CD14-positive monocyte (primary cell): ENCODE measurements around the gene EXD3. TPM values are rescaled to one million over a fixed set of nuclear protein-coding genes. Genes with fewer than 3 reads are reported as not detected.
A peak's percentile ranks its signal among the peaks of the same experiment; 100 is the strongest.

ENCODE experiments used
- DNase-seq, 3 donors: peaks; one replicate each; pipeline ENCODE4 v3.0.0-alpha.2; 2011 to 2022
- H2AFZ ChIP-seq: 2 replicates; pipeline ENCODE4 v1.6.0; 2012; ENCODE audit warnings: mild to moderate bottlenecking, low read depth, low read length, inconsistent platforms; ENCODE audit not compliant: insufficient read depth, poor library complexity, severe bottlenecking
- H3K27ac ChIP-seq, 2 donors: 1 replicate in 1 of 2; 2 replicates in 1 of 2; pipeline ENCODE4 v1.5.1; 2012 to 2013; ENCODE audit warnings: low read length in 2 of 2, control low read depth in 1 of 2, inconsistent platforms in 1 of 2, low read depth in 1 of 2, mild to moderate bottlenecking in 1 of 2
- H3K27me3 ChIP-seq, 2 donors: one replicate each; pipeline versions ENCODE4 v1.6.0 to v1.6.1; 2011 to 2013; ENCODE audit warnings: low read length in 2 of 2; ENCODE audit not compliant: control insufficient read depth in 2 of 2, insufficient read depth in 2 of 2
- H3K36me3 ChIP-seq, 2 donors: replicated peaks in 1 of 2; 1 replicate in 1 of 2; 2 replicates in 1 of 2; pipeline versions ENCODE4 v1.5.1 to v1.6.1; 2012 to 2013; ENCODE audit warnings: low read length in 2 of 2, control low read depth in 1 of 2, inconsistent platforms in 1 of 2, mild to moderate bottlenecking in 1 of 2; ENCODE audit not compliant: insufficient read depth in 2 of 2, control insufficient read depth in 1 of 2
- H3K4me1 ChIP-seq, 2 donors: 1 replicate in 1 of 2; 2 replicates in 1 of 2; pipeline versions ENCODE4 v1.5.1 to v1.6.1; 2012 to 2013; ENCODE audit warnings: low read length in 2 of 2, control low read depth in 1 of 2, inconsistent platforms in 1 of 2, mild to moderate bottlenecking in 1 of 2, moderate library complexity in 1 of 2; ENCODE audit not compliant: insufficient read depth in 2 of 2, control insufficient read depth in 1 of 2
- H3K4me2 ChIP-seq: replicated peaks from 2 replicates; pipeline ENCODE3; 2012; ENCODE audit warnings: low read length, moderate library complexity, mild to moderate bottlenecking; ENCODE audit not compliant: poor library complexity, severe bottlenecking; ENCODE audit errors: extremely low read depth
- H3K4me3 ChIP-seq, 3 experiments: fragments of 200-600 bp in 1 of 3; sonication (generic) in 1 of 3; replicated peaks in 1 of 3; 1 replicate in 2 of 3; 2 replicates in 1 of 3; pipeline ENCODE4 v1.5.1; 2011 to 2013; ENCODE audit warnings: low read length in 3 of 3, mild to moderate bottlenecking in 3 of 3, control low read depth in 2 of 3, low read depth in 2 of 3, inconsistent platforms in 1 of 3, moderate library complexity in 1 of 3
- H3K79me2 ChIP-seq: 2 replicates; pipeline ENCODE4 v1.6.0; 2012; ENCODE audit warnings: mild to moderate bottlenecking, control low read depth, inconsistent platforms, low read length, moderate library complexity; ENCODE audit not compliant: insufficient read depth
- H3K9ac ChIP-seq: 2 replicates; pipeline ENCODE4 v1.6.0; 2017; ENCODE audit warnings: low read length, mild to moderate bottlenecking; ENCODE audit not compliant: insufficient read depth, poor library complexity, severe bottlenecking
- H3K9me3 ChIP-seq, 2 donors: replicated peaks in 1 of 2; 1 replicate in 1 of 2; 2 replicates in 1 of 2; pipeline versions ENCODE4 v1.5.1 to v1.6.1; 2012 to 2013; ENCODE audit warnings: low read length in 2 of 2, control low read depth in 1 of 2; ENCODE audit not compliant: control insufficient read depth in 1 of 2, insufficient read depth in 1 of 2
- H4K20me1 ChIP-seq: 2 replicates; pipeline ENCODE4 v1.6.0; 2012; ENCODE audit warnings: mild to moderate bottlenecking, low read length, control low read depth, moderate library complexity; ENCODE audit not compliant: insufficient read depth
- H3K27ac Mint-ChIP-seq, 7 donors: one replicate each; pipeline ENCODE4 v1.8.0; 2020; ENCODE audit warnings: mild to moderate bottlenecking in 7 of 7, mixed read lengths in 7 of 7, moderate library complexity in 6 of 7, inconsistent platforms in 2 of 7
- H3K27me3 Mint-ChIP-seq, 3 donors: one replicate each; pipeline ENCODE4 v1.8.0; 2021 to 2022; ENCODE audit warnings: low read depth in 3 of 3, mild to moderate bottlenecking in 3 of 3, mixed read lengths in 3 of 3, moderate library complexity in 3 of 3, inconsistent platforms in 1 of 3
- H3K36me3 Mint-ChIP-seq, 2 donors: one replicate each; pipeline ENCODE4 v1.8.0; 2020; ENCODE audit warnings: mixed read lengths in 2 of 2, inconsistent platforms in 1 of 2, mild to moderate bottlenecking in 1 of 2
- H3K4me1 Mint-ChIP-seq: one replicate; pipeline ENCODE4 v1.8.0; 2020; ENCODE audit warnings: mild to moderate bottlenecking, mixed read lengths
- H3K4me3 Mint-ChIP-seq, 2 donors: one replicate each; pipeline ENCODE4 v1.8.0; 2020; ENCODE audit warnings: mild to moderate bottlenecking in 2 of 2, mixed read lengths in 2 of 2, moderate library complexity in 1 of 2
- H3K9me3 Mint-ChIP-seq, 7 donors: one replicate each; pipeline ENCODE4 v1.8.0; 2020 to 2022; ENCODE audit warnings: mixed read lengths in 7 of 7, mild to moderate bottlenecking in 6 of 7, moderate library complexity in 6 of 7, inconsistent platforms in 2 of 7
- WGBS: methylation state at CpG from one replicate; pipeline ENCODE4 v1.1.5; 2013; ENCODE audit warnings: missing lambda C conversion rate; ENCODE audit not compliant: insufficient coverage; 5-methylcytosine and 5-hydroxymethylcytosine counted together
- intact Hi-C, 2 donors: fragments of 100-400 bp; cut with micrococcal nuclease; formaldehyde crosslinking; loops; one replicate each; pipeline versions ENCODE4 v1.15.0 to v1.15.1; 2023
- polyA minus RNA-seq: library from RNA; depleted of rRNA, polyadenylated mRNA; stranded (reverse); fragments of >200 nt; gene quantifications from 2 replicates; pipeline ENCODE4 v1.2.3, GENCODE V29; 2012
- polyA plus RNA-seq, 3 donors: library from polyadenylated mRNA; depleted of rRNA in 1 of 3; unstranded in 2 of 3; stranded (reverse) in 1 of 3; fragments of 300-500 nt in 2 of 3; fragments of >200 nt in 1 of 3; fragmentation: Illumina TruSeq in 2 of 3; gene quantifications; 1 replicate in 2 of 3; 2 replicates in 1 of 3; pipeline ENCODE4 v1.2.3, GENCODE V29; 2012 to 2021
- total RNA-seq, 12 experiments: library from RNA in 1 of 12; stranded (reverse) in 1 of 12; fragments of 120-200 nt in 1 of 12; gene quantifications; one replicate each; pipeline ENCODE4 v1.2.4 and lab custom pipeline; 2013 to 2026; ENCODE audit warnings: mixed read lengths in 6 of 12, inconsistent platforms in 1 of 12
- TF ChIP-seq, protein P1 (sequence below): fragments of 200-600 bp; IDR thresholded peaks from one replicate; pipeline ENCODE4 v1.8.0; 2022; ENCODE audit warnings: antibody characterized with exemption, mild to moderate bottlenecking

EXD3 gene, protein sequence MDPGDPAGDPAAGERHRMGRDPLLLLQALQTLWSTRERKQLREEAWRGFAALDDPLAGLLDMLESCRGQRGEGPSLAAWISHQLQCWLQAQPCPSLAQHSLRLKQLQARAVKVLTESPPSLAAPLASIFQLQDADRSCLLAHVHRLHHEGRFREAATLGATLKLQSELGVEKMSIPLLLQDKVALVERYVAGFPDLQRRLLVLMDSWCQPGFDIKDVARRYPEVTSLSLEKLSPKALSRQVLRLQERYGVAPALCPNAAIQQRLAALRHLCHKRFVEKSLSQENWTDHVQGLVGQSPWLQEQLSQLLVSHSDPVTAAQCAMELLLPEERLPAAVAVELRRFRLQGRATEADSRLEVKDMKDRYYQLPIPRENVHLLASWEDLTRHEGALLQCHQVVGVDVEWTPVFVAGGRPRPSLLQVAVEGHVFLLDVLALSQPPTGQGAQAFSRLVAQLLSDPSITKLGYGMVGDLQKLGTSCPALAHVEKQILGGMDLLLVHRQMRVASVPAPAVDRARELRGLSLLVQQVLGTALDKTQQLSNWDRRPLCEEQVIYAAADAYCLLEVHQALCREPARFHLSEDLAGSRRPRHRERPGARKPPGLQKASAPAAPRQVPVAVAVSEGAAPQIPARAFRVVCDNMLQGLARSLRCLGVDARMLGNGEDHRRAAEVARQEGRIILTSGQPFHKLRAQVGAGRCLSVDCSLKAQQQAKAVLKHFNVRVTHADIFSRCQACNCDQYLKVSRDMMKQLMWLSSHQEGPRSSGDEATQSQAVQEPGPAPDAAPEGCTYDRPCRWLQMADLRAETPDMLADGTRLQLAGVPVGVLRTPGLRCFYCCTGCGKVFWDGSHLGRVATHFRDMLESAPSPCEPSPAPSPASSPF
- 5.5 TPM for total RNA-seq (2013)
- 10 to 100 TPM in 1 of 3 donors, 1 to 10 TPM in 2; 2.0 to 10.8 (median 3.0) TPM for polyA plus RNA-seq
- 5.7 and 6.0 TPM in 2 replicates for polyA minus RNA-seq
- 1.1 to 8.1 (median 4.1) reads per million in 11 experiments for total RNA-seq (lab: John Stamatoyannopoulos, UW)

DNA sequence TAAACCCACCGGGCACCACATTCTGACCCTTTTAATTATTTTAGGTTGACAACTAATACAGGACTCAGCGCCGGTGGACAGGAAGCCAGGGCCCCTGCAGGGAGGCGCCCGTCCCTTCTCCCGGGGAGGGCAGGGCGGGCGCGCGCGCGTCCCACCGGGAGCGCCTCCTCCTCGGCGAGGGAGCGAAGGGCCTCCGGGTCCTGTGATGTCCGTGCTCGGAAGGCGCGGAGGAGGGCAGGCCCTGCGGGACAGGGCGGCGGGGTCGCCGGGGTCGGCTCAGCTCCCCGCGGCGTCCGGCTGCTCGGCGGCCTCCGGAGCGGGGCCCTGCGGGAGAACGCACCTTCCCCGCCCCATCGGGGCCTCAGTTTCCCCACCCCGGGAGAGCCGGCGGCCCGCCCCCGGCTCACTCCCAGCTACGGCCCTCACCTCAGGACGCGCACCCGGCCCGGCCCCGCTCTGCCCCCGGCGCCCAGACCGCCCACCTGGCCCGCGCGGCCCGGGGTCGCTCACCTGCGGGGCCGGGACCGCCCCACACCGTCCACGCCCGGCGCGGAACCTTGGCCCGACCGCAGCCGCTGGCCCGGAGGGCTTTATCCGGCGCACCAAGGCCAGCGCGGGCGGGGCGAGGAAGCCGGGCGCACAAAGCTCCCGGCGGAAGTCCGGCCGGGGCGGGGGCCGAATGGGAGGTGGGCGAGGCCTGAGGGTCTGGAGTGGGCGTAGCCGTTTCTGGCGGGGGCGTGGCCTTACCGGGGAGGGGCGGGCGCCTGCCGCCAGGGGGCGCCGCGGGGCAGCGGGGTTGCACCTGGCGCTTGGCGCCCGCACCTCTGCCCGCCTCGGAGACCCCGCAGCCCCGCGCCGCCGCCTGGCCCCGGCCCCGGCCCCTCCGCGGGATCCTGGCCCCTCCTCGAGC, at the start of gene EXD3, which contains the start of gene NOXA1:
Gene EXD3, minus strand, starts transcription at position 559 of the 910 bp plus-strand sequence. CDS start 27,805 bp downstream, outside the sequence.
Gene NOXA1, plus strand, starts transcription at position 790 of the 910 bp plus-strand sequence. CDS start 137 bp downstream, outside the sequence.
- Mint-ChIP-seq H3K27ac (peak within 1 kb of the TSS in 4 of 7 donors; percentile 61 to 78 (median 64)), H3K27me3 (peaks cover 0 to 8% (median 0%) of the 10 kb centered on the region in 3 donors), H3K4me3 (peak within 1 kb of the TSS; percentile 80 to 86), H3K9me3 (no peaks in the 10 kb centered on the region), H3K36me3 (no peaks in the 10 kb centered on the region), H3K4me1 (peaks cover 23% of the 10 kb centered on the region)
- Histone ChIP-seq H3K27me3 (no peaks in the 10 kb centered on the region), H3K27ac (peak within 1 kb of the TSS in 1 of 2 donors; percentile 72), H3K4me2 (peak within 1 kb of the TSS; percentile 87), H3K4me1 (peaks cover 19 to 32% of the 10 kb centered on the region in 2 donors), H3K79me2 (peaks cover 17% of the 10 kb centered on the region), H3K9me3 (no peaks in the 10 kb centered on the region), H4K20me1 (no peaks in the 10 kb centered on the region), H3K4me3 (peak within 1 kb of the TSS; percentile 58 to 82 (median 62)), H3K9ac (peak within 1 kb of the TSS; percentile 88), H2AFZ (peak within 1 kb of the TSS; percentile 86), H3K36me3 (no peaks in the 10 kb centered on the region)
- peak; percentile 89 to 93 (median 93) for DNase-seq
- intact Hi-C loops, result loop anchor here (1.0 to 10.0 kb wide), 4 partner anchors 22 to 102 kb away; partner anchors contain the start of gene NSMF (in 1 of the 2)
- TF ChIP-seq, protein P1, sequence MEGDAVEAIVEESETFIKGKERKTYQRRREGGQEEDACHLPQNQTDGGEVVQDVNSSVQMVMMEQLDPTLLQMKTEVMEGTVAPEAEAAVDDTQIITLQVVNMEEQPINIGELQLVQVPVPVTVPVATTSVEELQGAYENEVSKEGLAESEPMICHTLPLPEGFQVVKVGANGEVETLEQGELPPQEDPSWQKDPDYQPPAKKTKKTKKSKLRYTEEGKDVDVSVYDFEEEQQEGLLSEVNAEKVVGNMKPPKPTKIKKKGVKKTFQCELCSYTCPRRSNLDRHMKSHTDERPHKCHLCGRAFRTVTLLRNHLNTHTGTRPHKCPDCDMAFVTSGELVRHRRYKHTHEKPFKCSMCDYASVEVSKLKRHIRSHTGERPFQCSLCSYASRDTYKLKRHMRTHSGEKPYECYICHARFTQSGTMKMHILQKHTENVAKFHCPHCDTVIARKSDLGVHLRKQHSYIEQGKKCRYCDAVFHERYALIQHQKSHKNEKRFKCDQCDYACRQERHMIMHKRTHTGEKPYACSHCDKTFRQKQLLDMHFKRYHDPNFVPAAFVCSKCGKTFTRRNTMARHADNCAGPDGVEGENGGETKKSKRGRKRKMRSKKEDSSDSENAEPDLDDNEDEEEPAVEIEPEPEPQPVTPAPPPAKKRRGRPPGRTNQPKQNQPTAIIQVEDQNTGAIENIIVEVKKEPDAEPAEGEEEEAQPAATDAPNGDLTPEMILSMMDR, result peak; percentile 91
- WGBS, result under 1% methylated on average over 112 of the region's 113 CpGs
